ENCODE data around the gene C1orf141.

DNA sequence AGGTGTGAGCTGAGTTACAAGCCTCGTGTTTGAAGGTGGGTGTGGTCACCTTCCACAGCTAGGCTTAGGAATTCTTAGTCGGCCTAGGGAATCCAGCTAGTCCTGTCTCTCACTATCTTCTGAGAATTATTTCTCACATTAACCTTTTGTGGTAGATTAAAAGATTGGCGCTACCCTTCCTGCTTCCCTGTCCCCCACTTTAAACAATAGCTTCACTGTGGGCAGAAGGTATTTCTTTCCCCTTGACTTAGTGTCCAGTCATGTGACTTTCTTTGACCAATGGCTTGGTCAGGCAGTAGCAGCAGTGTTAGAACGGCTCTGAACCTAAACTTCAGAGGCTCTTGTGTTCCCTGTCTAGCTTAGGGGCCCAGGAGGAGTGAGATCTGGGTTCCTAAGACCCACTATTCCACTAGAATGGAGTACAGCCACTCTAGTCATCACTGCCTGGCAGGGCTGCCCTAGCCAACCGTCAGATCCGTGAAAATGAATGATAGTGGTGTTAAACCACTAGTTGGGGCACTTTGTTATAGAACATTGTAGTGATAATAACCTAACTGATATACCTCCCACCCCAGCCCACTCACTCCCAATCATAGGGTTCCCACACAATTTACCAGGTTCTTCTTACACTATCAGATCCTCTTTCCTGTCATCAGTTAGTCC lies 13.9 kb upstream of the C1orf141 start:
- TF ChIP-seq, protein P1, sequence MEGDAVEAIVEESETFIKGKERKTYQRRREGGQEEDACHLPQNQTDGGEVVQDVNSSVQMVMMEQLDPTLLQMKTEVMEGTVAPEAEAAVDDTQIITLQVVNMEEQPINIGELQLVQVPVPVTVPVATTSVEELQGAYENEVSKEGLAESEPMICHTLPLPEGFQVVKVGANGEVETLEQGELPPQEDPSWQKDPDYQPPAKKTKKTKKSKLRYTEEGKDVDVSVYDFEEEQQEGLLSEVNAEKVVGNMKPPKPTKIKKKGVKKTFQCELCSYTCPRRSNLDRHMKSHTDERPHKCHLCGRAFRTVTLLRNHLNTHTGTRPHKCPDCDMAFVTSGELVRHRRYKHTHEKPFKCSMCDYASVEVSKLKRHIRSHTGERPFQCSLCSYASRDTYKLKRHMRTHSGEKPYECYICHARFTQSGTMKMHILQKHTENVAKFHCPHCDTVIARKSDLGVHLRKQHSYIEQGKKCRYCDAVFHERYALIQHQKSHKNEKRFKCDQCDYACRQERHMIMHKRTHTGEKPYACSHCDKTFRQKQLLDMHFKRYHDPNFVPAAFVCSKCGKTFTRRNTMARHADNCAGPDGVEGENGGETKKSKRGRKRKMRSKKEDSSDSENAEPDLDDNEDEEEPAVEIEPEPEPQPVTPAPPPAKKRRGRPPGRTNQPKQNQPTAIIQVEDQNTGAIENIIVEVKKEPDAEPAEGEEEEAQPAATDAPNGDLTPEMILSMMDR (optimal IDR thresholded peaks at IDR 0.05 in 1 of 3, IDR thresholded peaks at IDR 0.05 in 1 of 3, conservative IDR thresholded peaks at IDR 0.05 in 1 of 3; ENCODE audit: extremely low read depth in 1 of 3, insufficient read depth in 2 of 3, low read length in 3 of 3), result no peak
- TF ChIP-seq EZH2 (IDR thresholded peaks at IDR 0.05; ENCODE audit: low read length), result no peak
